K562 (cell line): Measurements from ENCODE around the gene SLC6A9. TPM values are rescaled to one million over a fixed set of nuclear protein-coding genes. Genes with fewer than 3 reads are reported as not detected.

Experiments used
- AFF4 ChIP-seq: sonication (generic); formaldehyde crosslinking; IDR thresholded peaks from 2 replicates; pipeline ENCODE4 v1.8.0; 2023; ENCODE audit warnings: mild to moderate bottlenecking, missing genetic modification reagents
- E2F1 ChIP-seq: sonication (generic); formaldehyde crosslinking; IDR thresholded peaks from 2 replicates; pipeline ENCODE4 v1.8.1; 2023; ENCODE audit warnings: mild to moderate bottlenecking, missing genetic modification reagents, moderate library complexity
- FOXK1 ChIP-seq: sonication (generic); formaldehyde crosslinking; IDR thresholded peaks from 2 replicates; pipeline ENCODE4 v1.8.0; 2022; ENCODE audit warnings: missing genetic modification reagents, mild to moderate bottlenecking, borderline replicate concordance
- GTF2F1 ChIP-seq: IDR thresholded peaks from 2 replicates; pipeline ENCODE4 v1.6.1; 2011; ENCODE audit warnings: low read depth, low read length, improper control_type of control experiment
- HDAC1 ChIP-seq, 2 experiments: fragments of 450-650 bp; IDR thresholded peaks; 2 replicates each; pipeline ENCODE4 v1.6.1; 2016 to 2017; ENCODE audit warnings: inconsistent platforms in 1 of 2, mild to moderate bottlenecking in 1 of 2, moderate library complexity in 1 of 2
- KAT8 ChIP-seq: fragments of 450-650 bp; IDR thresholded peaks from 2 replicates; pipeline ENCODE4 v1.6.1; 2016; ENCODE audit warnings: low read depth, mild to moderate bottlenecking
- MAFF ChIP-seq: IDR thresholded peaks from 2 replicates; pipeline ENCODE4 v1.6.1; 2012; ENCODE audit warnings: low read length, improper control_type of control experiment
- PTRF ChIP-seq: fragments of 450-650 bp; IDR thresholded peaks from 2 replicates; pipeline ENCODE4 v1.6.1; 2016; ENCODE audit warnings: mild to moderate bottlenecking, missing genetic modification characterization, missing compliant biosample characterization
- RBM22 ChIP-seq: fragments of 200-400 bp; formaldehyde crosslinking; IDR thresholded peaks from 2 replicates; pipeline ENCODE4 v1.6.1; 2018; ENCODE audit warnings: low read length, low read depth; ENCODE audit not compliant: poor library complexity, severe bottlenecking
- RNF2 ChIP-seq: sonication (generic); IDR thresholded peaks from 2 replicates; pipeline ENCODE4 v1.6.1; 2016
- RREB1 ChIP-seq: fragments of 250-450 bp; sonication (Bioruptor Pico); IDR thresholded peaks from 2 replicates; pipeline ENCODE4 v1.4.0; 2020
- SMAD1 ChIP-seq: fragments of 150-350 bp; IDR thresholded peaks from 2 replicates; pipeline ENCODE4 v1.6.1; 2014; ENCODE audit warnings: low read length, low read depth; ENCODE audit not compliant: partially characterized antibody
- SMARCC2 ChIP-seq: fragments of 450-650 bp; IDR thresholded peaks from 2 replicates; pipeline ENCODE4 v1.6.1; 2017; ENCODE audit warnings: antibody characterized with exemption, moderate library complexity, mild to moderate bottlenecking, low read depth
- SREBF1 ChIP-seq: fragments of 150-350 bp; IDR thresholded peaks from 2 replicates; pipeline ENCODE4 v1.6.1; 2014; ENCODE audit warnings: antibody characterized with exemption, low read depth, low read length, borderline replicate concordance
- ZC3H8 ChIP-seq: fragments of 450-650 bp; IDR thresholded peaks from 2 replicates; pipeline ENCODE4 v1.6.1; 2017
- ZNF584 ChIP-seq: fragments of 200-800 bp; sonication (Bioruptor generic); IDR thresholded peaks from 2 replicates; pipeline ENCODE4 v1.6.1; 2016; ENCODE audit warnings: low read depth, mild to moderate bottlenecking, missing genetic modification characterization, missing compliant biosample characterization
- ZNF75A ChIP-seq: fragments of 450-650 bp; formaldehyde crosslinking; IDR thresholded peaks from 2 replicates; pipeline ENCODE4 v1.4.0; 2020; ENCODE audit warnings: mild to moderate bottlenecking
- polyA plus RNA-seq, 8 experiments: library from polyadenylated mRNA; depleted of rRNA in 4 of 8; stranded (reverse) in 5 of 8; unstranded in 3 of 8; fragments of >200 nt; fragmentation: Nextera tagmentation in 2 of 8; fragmentation: Illumina TruSeq in 1 of 8; extraction: Ambion mirVana in 2 of 8; extraction: Trizol in 1 of 8; gene quantifications; 2 replicates each; pipeline versions ENCODE4 v1.2.1 to v1.2.3, GENCODE V29; 2011 to 2014; ENCODE audit warnings: inconsistent platforms in 1 of 8, missing spikeins in 1 of 8
- total RNA-seq, 7 experiments: library from RNA; depleted of rRNA in 6 of 7; stranded (reverse); fragments of >200 nt in 6 of 7; fragmentation: Illumina TruSeq in 2 of 7; extraction: Trizol in 2 of 7; gene quantifications; 2 replicates each; pipeline versions ENCODE4 v1.2.1 to v1.2.3, GENCODE V29; 2011 to 2021; ENCODE audit warnings: low replicate concordance in 1 of 7

Gene SLC6A9
- total and polyA plus RNA-seq, 9 of the 15 experiments (the other 6 are each of a cell fraction or from before 2014, with no cell fraction given): 0.17 to 18.7 (median 2.9) TPM

- peak; percentile 39 for TF ChIP-seq AFF4 (CRISPR knock-in tag)
- TF ChIP-seq SMAD1: no peak
- TF ChIP-seq ZNF584 (CRISPR knock-in tag): 0 out of 2 replicates have a peak, but pooled peaks have one; percentile 70
- TF ChIP-seq ZC3H8: no peak
- TF ChIP-seq RBM22: peak; percentile 16
- TF ChIP-seq RREB1 (CRISPR knock-in tag): 0 out of 2 replicates have a peak, but pooled peaks have one; percentile 14
- 0 out of 2 replicates have a peak, but pooled peaks have one; percentile 67 for TF ChIP-seq RNF2
- TF ChIP-seq ZNF75A (CRISPR knock-in tag): no peak
- no peak for TF ChIP-seq MAFF
- TF ChIP-seq FOXK1 (CRISPR knock-in tag): peak; percentile 85; the same call in 1 of the 2 replicates
- TF ChIP-seq SREBF1: peak; percentile 81
- TF ChIP-seq PTRF (tag): no peak
- no peak for TF ChIP-seq SMARCC2
- TF ChIP-seq E2F1 (CRISPR knock-in tag): peak; percentile 90
- TF ChIP-seq HDAC1 (IDR thresholded peaks at IDR 0.05): peak in 1 of 2 experiments; percentile 71; a peak in 1 of 4 replicates
- TF ChIP-seq GTF2F1: peak; percentile 77; the same call in 1 of the 2 replicates
- no peak for TF ChIP-seq KAT8
Measured at GRCh38 chr1:43974443-43975248, 56.6 kb downstream of the SLC6A9 start, which contains the start of gene ATP6V0B (continued).
